Inflammatory macrophage treated with lipopolysaccharide for 1 hour (primary cell): ENCODE data around the gene COL6A6.

ENCODE experiments used
- DNase-seq, 2 donors: peaks; one replicate each; pipeline ENCODE4 v3.0.0-alpha.2; 2020 to 2022

The COL6A6 gene

GRCh38 chr3:130516645-130517512 is at the start of gene COL6A6:
COL6A6 (plus strand) TSS chr3:130517177; CDS start chr3:130560365, 43,188 bp downstream.
- no peak for DNase-seq

DNA sequence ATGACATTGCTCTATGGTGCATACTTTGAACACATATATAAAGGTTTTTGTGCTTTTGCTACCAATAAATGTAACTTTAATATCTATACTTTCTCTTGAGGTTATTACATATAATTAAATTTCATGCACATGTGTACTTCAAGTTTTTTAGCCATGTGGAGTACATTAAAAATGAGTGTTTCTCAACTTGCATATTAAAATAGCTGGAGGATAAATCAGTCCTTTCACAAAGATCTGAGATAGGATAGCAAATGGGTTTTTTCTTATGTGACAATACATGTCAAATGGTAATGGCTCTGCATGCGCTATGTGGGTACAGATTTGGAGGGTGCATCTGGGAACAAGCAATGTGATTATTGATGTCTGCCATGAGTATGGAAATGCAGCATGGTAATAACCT is 48.7 kb upstream of the COL6A6 start:
- no peak for DNase-seq

GRCh38 chr3:130470126-130470525 is 46.9 kb upstream of the COL6A6 start:
- no peak for DNase-seq

GRCh38 chr3:130473416-130473815 is 43.6 kb upstream of the COL6A6 start:
- no peak for DNase-seq

GRCh38 chr3:130480736-130481135 is 36.2 kb upstream of the COL6A6 start:
- no peak for DNase-seq

DNA sequence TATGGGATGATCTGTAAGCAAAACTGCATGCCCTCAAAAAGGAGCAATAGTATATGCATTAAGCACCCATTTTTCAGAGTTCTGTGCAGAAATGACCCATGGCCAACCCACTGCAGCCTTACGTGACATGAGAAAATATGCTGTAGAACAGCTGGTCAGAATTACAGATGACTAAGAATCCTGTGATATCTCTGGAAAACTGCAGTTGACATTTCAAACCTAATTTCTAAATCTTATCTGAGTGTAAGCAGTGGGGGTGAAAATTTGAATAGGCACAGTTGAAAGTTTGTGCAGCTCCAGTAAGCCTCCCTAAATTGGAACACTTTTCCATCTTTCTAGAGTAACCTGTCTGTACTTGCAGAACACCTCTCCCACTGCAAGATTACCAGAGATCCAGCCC is 28.7 kb upstream of the COL6A6 start:
- no peak for DNase-seq

DNA sequence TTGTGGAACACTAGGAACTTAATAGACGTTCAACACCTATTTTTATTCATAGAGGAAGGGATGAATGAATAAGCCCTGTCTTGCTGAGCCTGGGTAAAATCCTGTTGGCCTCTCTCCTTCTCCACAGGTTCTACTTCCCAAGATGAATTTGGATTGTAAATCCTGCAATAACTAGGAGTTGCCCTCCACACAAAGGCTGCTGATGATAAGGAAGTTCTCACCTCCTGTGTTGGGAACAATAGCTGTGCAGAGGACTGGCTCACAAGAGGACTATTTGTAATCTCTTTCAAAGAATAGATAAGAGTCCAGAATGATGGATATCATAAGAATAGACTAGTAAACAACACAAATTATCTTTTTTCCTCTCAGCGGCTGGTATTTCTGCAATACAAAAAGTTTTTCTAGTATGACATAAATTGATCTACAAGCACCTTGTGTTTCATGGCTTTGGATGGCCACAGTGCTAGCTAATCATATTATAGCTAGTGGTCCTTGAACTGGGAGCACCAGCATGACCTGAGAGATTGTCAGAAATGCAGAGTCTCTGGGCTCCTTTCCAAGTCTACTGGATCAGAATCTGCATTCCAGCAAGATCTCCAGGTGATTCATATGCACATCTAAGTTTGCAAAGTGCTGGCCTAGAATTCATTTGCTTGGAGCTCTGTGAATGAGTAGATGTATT is 28.1 kb upstream of the COL6A6 start:
- DNase-seq, result no peak

GRCh38 chr3:130490241-130490640 is 26.7 kb upstream of the COL6A6 start:
- no peak for DNase-seq

DNA sequence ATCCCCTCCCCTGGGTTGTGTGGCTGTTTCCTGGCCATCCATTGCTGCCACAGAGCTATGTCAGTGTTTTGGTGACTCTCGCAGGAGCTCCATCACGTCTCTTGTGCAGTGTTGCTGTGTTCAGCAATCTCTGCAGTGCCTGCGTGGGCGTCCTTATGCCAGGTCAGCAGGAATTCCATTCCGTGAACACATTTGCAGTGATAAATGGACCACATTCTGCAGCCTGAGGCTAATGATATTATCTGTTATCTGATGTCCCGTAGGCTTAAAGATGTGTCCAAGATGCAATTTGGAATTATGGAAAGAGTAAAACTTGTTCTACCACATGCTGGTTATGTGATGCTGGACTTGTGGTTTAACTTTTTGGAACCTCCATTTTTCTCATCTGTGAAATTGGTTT is 25.5 kb upstream of the COL6A6 start:
- no peak for DNase-seq

DNA sequence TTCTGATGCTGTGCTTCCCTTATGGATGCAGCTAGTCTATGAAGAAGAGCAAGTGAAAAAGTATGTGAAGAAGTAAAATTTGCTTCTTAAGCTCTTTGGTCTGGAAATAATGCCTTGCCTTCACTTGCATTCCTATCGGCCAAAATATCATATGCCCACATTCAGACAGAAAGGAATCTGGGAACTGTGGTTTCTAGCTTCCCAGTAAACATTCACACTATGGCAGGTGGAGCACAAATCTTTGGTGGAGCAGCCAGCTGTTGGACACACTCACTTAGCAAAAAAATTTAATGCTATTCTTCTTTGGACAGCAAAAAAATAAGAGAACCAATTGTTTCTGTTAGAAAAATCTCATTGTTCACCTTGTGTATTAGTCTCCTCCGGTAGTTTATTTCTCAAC is 12.3 kb upstream of the COL6A6 start:
- no peak for DNase-seq

DNA sequence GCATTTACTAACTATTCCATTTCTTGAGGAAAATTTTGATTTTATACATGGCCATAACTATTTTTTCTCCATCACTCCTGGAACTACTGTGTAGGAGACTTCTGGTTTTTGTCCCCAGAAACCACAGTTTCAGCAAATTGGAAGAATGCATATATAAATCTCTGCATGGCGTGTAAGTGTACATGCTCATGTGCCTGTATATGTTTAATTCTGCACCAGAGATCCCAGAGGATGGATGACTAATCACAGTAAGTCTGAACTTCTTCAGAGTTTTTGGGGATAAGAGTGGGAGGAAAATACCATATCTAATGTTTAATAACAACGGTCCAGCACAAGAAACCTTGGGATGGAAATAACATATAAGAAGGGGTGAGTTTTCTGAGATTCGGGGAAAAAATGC is 10.9 kb upstream of the COL6A6 start:
- no peak for DNase-seq

DNA sequence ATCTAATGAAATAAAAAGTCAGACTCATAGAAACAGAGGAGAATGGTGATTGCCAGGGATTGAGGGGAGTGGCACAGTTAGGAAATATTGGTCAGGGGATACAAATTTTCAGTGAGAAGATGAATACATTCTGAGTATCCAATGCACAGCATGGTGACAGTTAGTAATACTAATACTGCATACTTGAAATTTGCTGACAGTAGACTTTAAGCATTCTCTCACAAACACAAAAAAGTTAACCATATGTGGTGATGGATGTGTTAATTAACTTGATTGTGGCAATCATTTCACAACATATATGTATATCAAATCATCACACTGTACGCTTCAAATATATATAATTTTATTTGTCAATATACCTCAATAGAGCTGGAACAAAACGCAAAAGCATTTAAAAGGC is 9.2 kb upstream of the COL6A6 start:
- DNase-seq, result no peak

DNA sequence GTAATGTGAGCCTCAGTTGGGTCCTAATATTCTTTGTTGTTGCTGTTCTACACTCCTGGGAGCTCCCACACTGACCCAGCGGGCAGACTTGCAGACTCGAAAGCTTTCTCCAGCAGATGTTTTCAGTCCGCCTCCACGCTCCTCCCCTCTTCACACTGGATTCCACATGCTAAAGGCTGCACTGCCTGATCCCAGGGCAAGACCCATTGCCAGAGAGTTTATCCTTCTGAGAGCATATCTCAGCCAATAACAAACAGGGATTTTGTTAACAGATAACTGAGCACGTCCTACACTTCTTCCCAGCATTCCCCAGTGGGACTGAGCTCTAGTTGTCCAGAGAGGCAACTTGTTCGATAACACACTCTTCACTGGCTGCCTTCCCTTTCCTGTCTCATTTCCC is 8.0 kb upstream of the COL6A6 start:
- DNase-seq, result no peak

DNA sequence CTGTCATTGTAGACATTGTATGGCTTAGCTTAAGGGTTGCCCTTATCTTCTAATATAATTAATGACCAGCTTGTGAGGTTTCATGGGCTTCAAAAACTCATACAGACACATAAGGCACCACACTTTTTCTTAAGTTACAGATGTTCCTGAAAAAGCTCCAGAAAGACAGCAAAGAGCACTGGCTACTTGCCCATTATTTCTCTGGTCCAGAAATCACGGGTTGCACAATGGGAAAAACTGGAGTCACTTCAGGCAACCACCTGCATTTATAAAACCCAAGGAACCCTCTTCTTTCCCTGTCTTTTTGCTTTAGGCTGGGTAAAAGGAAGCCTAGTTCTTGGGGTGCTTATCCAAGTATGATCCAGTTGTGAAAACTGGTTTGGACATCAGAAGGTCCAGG is 2.3 kb upstream of the COL6A6 start:
- DNase-seq, result no peak

DNA sequence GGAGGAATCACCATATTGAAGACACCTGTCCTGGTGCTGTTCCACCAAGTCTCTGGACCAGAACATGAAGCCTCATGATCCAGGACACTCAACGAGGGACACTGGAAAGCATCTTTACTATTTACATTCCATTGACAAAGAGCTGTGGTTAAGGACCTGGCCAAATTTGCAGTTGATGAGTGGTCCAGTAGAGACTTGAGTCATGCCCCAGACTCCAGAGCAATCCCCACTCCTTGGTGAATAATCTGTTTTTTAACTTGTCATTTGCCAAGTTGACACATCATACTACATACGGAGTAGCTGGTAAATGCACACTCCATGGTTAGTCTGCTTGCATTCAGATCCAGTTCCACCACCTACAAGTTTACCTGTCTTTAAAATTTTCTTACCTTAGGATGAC is 1.2 kb upstream of the COL6A6 start:
- no peak for DNase-seq

GRCh38 chr3:130517602-130518001 is 625 bp downstream of the COL6A6 start:
- DNase-seq, result no peak

GRCh38 chr3:130519754-130520153 is 2.8 kb downstream of the COL6A6 start:
- DNase-seq, result no peak

GRCh38 chr3:130522399-130522798 is 5.4 kb downstream of the COL6A6 start:
- no peak for DNase-seq

DNA sequence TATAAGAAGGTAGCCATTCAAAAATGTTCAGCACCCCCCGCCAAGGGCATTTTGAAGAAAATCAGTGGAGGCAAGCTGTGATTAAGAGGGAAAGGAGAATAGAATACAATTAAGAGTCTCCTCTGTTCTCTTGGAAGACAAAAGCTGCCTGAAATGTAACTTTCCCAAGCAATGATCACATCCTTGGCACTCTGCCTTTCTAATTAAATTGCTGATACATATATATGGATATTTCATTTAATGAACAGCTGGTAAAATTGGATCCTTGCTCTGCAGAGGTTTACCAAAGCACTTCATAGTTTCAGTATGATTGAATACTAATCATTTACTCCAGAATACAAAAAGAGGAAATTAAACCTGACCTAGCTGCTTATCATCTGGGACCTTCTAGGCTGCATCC is 10.4 kb downstream of the COL6A6 start:
- DNase-seq, result no peak

DNA sequence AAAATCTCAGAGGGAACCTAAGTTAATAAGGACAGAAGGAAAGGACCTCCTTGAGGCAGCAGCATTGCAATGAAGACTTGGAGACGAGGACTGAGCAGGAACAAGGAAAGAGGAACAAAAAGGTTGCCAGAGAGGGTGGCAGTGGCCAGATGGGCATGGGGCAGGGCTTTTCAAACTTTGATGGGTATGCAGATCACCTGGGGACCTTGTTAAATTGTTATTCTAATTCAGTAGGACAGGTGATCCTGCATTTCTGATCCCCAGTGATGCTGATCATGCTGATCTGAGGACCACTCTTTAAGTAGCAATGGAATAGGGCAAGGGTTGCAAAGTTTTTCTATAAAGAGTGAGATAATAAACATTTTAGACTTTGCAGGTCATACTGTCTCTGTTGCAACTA is 11.1 kb downstream of the COL6A6 start:
- no peak for DNase-seq

DNA sequence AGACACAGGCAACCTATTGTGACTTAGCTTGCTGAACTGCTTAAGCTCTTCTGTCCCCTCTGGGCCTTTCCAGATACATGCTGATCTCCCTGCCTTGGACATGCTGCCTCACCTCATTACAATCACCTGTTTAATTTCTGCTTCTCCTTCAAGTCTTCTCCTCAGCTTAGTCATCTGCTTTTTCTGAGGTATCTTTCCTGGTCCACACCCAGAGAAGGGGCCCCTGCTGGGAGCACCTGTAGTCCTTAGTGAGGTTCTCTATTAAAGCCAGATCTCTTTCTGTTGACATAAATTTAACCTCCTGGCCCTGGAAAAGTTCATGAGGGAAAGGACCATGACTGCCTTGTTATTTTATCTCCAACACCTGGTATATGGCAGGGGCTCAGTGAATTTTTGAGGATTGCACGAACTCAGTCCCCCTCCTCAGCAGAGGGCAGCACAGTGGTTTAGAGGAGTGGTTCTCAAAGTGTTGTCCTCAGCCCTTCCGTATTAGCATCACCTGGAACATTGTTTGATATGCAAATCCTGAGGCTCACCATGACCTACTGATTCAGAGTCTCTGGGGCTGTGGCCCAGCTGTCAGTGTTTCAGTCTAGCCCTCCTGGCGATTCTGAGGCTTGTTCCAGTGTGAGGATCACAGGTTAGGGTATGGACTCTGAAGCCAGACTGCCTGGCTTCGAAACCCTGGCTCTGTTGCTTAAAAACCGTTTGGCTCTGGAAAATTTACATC is 12.7 kb downstream of the COL6A6 start:
- no peak for DNase-seq

GRCh38 chr3:130533247-130533646 is 16.3 kb downstream of the COL6A6 start:
- DNase-seq, result no peak

DNA sequence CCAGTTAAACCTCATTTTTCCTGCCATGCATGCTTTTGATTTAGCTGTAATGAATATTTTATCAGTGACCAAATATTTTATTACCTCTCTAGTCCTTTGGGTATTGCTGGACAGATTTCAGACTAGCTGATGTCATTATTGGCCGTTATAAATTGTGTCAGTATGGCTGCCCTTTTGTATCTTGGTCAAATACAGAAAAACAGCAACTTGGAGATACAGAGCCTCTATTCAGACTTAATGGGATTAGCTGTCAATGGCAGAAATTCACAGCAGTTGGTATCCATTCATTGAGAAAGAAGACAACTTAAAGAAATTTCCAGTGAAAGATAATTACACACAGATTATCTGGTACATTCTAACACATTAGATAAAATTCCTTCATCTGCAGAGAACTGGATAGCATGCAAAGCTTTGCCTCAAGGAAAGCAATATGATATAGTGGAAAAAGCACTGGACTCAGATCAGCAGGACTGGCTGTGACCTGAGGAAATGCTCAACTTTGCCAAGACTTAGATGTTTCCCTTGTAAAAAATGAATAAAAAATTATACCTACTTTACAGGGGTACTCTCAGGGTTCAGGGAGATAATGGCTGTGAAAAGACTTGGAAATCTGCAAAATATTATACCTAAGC is 20.8 kb downstream of the COL6A6 start:
- DNase-seq, result no peak
